Tibial artery (tissue), 4 donors: ENCODE results near the gene HRH2.

Experiments used
- DNase-seq, 2 donors: peaks; one replicate each; pipeline ENCODE4 v3.0.0-alpha.2; 2019
- H3K27ac ChIP-seq, 2 donors: fragments of 200-600 bp; sonication (generic) in 1 of 2; 1 replicate in 1 of 2; 2 replicates in 1 of 2; pipeline ENCODE4 v1.5.1; 2018 to 2019; ENCODE audit warnings: mild to moderate bottlenecking in 1 of 2
- H3K27me3 ChIP-seq, 2 donors: fragments of 200-600 bp; sonication (generic) in 1 of 2; one replicate each; pipeline versions ENCODE4 v1.5.1 to v1.6.0; 2016 to 2019
- H3K36me3 ChIP-seq, 3 donors: fragments of 200-600 bp; sonication (generic) in 2 of 3; one replicate each; pipeline ENCODE4 v1.5.1; 2016 to 2019; ENCODE audit warnings: mild to moderate bottlenecking in 2 of 3
- H3K4me1 ChIP-seq, 4 donors: fragments of 200-600 bp; sonication (generic) in 2 of 4; 1 replicate in 3 of 4; 2 replicates in 1 of 4; pipeline ENCODE4 v1.5.1; 2016 to 2019
- H3K4me3 ChIP-seq, 2 donors: fragments of 200-600 bp; sonication (generic) in 1 of 2; 1 replicate in 1 of 2; 2 replicates in 1 of 2; pipeline ENCODE4 v1.5.1; 2018 to 2019; ENCODE audit warnings: mild to moderate bottlenecking in 2 of 2
- H3K9me3 ChIP-seq, 3 donors: fragments of 200-600 bp; sonication (generic) in 1 of 3; one replicate each; pipeline ENCODE4 v1.5.1; 2016 to 2019
- intact Hi-C: fragments of 100-400 bp; cut with DNase I; formaldehyde crosslinking; loops from one replicate; pipeline ENCODE4 v1.15.0; 2023; ENCODE audit warnings: low total_unique reads
- TF ChIP-seq, protein P1 (sequence below), 2 experiments: fragments of 200-600 bp in 1 of 2; fragments of 450-650 bp in 1 of 2; IDR thresholded peaks; one replicate each; pipeline ENCODE4 v1.5.1; 2017 to 2019; ENCODE audit warnings: antibody characterized with exemption in 2 of 2, mild to moderate bottlenecking in 1 of 2, moderate library complexity in 1 of 2

HRH2 gene

GRCh38 chr5:175695161-175696126 lies 37.6 kb downstream of the HRH2 start:
- H3K9me3 ChIP-seq, result no peaks in the 10 kb centered on the region
- H3K4me1 ChIP-seq, result peaks cover 0 to 14% (median 10%) of the 10 kb centered on the region in 4 donors
- no peaks in the 10 kb centered on the region for H3K36me3 ChIP-seq
- peak in 1 of 2 donors; percentile 56 for DNase-seq
- no peak overlapping the region for H3K4me3 ChIP-seq
- intact Hi-C loops, result no loop called here
- H3K27ac ChIP-seq, result no peak overlapping the region
- no peaks in the 10 kb centered on the region for H3K27me3 ChIP-seq
- TF ChIP-seq, protein P1, sequence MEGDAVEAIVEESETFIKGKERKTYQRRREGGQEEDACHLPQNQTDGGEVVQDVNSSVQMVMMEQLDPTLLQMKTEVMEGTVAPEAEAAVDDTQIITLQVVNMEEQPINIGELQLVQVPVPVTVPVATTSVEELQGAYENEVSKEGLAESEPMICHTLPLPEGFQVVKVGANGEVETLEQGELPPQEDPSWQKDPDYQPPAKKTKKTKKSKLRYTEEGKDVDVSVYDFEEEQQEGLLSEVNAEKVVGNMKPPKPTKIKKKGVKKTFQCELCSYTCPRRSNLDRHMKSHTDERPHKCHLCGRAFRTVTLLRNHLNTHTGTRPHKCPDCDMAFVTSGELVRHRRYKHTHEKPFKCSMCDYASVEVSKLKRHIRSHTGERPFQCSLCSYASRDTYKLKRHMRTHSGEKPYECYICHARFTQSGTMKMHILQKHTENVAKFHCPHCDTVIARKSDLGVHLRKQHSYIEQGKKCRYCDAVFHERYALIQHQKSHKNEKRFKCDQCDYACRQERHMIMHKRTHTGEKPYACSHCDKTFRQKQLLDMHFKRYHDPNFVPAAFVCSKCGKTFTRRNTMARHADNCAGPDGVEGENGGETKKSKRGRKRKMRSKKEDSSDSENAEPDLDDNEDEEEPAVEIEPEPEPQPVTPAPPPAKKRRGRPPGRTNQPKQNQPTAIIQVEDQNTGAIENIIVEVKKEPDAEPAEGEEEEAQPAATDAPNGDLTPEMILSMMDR (IDR thresholded peaks at IDR 0.05), result no peak

- TF ChIP-seq, protein P1 (IDR thresholded peaks at IDR 0.05), result peak; percentile 31 to 41
- intact Hi-C loops, result no loop called here
- peaks cover 0 to 14% (median 10%) of the 10 kb centered on the region in 4 donors for H3K4me1 ChIP-seq
- no peaks in the 10 kb centered on the region for H3K36me3 ChIP-seq
- no peak overlapping the region for H3K4me3 ChIP-seq
- H3K27me3 ChIP-seq, result no peaks in the 10 kb centered on the region
- peak; percentile 71 to 85 for DNase-seq
- no peaks in the 10 kb centered on the region for H3K9me3 ChIP-seq
- no peak overlapping the region for H3K27ac ChIP-seq
These were observed 38.4 kb downstream of the HRH2 start for GRCh38 chr5:175696139-175696854.

- Histone ChIP-seq H3K4me1 (peaks cover 0 to 14% (median 10%) of the 10 kb centered on the region in 4 donors), H3K9me3 (no peaks in the 10 kb centered on the region), H3K36me3 (no peaks in the 10 kb centered on the region), H3K4me3 (no peak overlapping the region), H3K27ac (no peak overlapping the region), H3K27me3 (no peaks in the 10 kb centered on the region)
- TF ChIP-seq, protein P1 (IDR thresholded peaks at IDR 0.05), result no peak
- intact Hi-C loops, result no loop called here
- DNase-seq, result peak in 1 of 2 donors; percentile 3
These were observed 39.0 kb downstream of the HRH2 start for GRCh38 chr5:175696855-175697198.

DNA sequence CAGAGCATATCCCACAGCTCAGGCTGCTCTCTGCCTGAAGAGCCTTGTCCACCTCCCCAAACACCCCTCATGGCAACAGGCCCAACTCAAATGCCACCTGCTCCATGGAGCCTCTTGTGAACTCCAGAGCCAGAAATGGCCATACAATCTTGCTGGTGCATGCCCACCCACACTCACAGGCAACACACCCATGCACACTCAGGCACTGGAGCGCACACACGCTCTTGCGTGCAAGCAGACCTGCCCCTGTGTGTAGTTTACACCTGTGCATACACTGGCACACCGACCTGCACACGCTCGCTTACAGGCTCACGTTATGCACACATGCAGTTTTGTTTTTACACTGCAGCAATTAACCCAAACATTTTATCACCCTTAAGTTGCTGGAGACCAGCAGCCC lies 40.0 kb downstream of the HRH2 start:
- intact Hi-C loops, result no loop called here
- Histone ChIP-seq H3K4me3 (no peak overlapping the region), H3K9me3 (no peaks in the 10 kb centered on the region), H3K4me1 (peaks cover 0 to 6% (median 5%) of the 10 kb centered on the region in 4 donors), H3K27me3 (no peaks in the 10 kb centered on the region), H3K36me3 (no peaks in the 10 kb centered on the region), H3K27ac (no peak overlapping the region)
- TF ChIP-seq, protein P1 (IDR thresholded peaks at IDR 0.05), result no peak
- DNase-seq, result peak; percentile 7 to 28

- H3K4me1 ChIP-seq, result no peaks in the 10 kb centered on the region
- no peaks in the 10 kb centered on the region for H3K27me3 ChIP-seq
- TF ChIP-seq, protein P1 (IDR thresholded peaks at IDR 0.05), result no peak
- no peak overlapping the region for H3K4me3 ChIP-seq
- no peak overlapping the region for H3K27ac ChIP-seq
- peaks cover 0 to 1% (median 0%) of the 10 kb centered on the region in 3 donors for H3K9me3 ChIP-seq
- intact Hi-C loops, result no loop called here
- no peaks in the 10 kb centered on the region for H3K36me3 ChIP-seq
- peak in 1 of 2 donors; percentile 33 for DNase-seq
These were observed 40.7 kb downstream of the HRH2 start for GRCh38 chr5:175698401-175699115.
